Transverse colon (tissue), 4 donors: Measurements from ENCODE around the gene VENTX.

Experiments used
- POLR2AphosphoS5 ChIP-seq, 3 donors: sonication (generic); formaldehyde crosslinking; IDR thresholded peaks; one replicate each; pipeline ENCODE4 v1.6.1; 2016; ENCODE audit warnings: antibody characterized with exemption in 3 of 3
- TF ChIP-seq, protein P1 (sequence below), 5 experiments: fragments of 200-600 bp in 3 of 5; fragments of 450-650 bp in 2 of 5; sonication (generic) in 3 of 5; IDR thresholded peaks; 1 replicate in 2 of 5; 2 replicates in 3 of 5; pipeline ENCODE4 v1.5.1; 2016 to 2017; ENCODE audit warnings: antibody characterized with exemption in 5 of 5, inconsistent platforms in 3 of 5, mild to moderate bottlenecking in 2 of 5, moderate library complexity in 1 of 5

DNA sequence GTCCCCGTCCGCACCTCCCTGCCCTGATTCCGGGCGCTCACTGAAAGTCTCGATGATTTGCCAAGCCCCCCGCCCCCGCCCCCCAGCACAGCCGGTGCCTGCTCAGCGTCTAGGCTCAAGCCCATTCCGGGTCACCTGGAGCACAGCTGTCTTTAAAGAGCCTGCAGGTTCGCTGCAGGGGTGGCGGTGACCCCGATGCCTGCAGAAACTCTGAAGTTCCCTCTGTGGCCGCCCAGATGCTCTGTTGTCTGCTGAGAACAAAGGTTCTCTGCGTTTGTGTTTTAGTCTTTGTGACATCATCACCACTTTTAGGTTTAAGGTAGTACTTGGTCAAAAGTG, 780 bp downstream of the VENTX start:
- TF ChIP-seq, protein P1, sequence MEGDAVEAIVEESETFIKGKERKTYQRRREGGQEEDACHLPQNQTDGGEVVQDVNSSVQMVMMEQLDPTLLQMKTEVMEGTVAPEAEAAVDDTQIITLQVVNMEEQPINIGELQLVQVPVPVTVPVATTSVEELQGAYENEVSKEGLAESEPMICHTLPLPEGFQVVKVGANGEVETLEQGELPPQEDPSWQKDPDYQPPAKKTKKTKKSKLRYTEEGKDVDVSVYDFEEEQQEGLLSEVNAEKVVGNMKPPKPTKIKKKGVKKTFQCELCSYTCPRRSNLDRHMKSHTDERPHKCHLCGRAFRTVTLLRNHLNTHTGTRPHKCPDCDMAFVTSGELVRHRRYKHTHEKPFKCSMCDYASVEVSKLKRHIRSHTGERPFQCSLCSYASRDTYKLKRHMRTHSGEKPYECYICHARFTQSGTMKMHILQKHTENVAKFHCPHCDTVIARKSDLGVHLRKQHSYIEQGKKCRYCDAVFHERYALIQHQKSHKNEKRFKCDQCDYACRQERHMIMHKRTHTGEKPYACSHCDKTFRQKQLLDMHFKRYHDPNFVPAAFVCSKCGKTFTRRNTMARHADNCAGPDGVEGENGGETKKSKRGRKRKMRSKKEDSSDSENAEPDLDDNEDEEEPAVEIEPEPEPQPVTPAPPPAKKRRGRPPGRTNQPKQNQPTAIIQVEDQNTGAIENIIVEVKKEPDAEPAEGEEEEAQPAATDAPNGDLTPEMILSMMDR (IDR thresholded peaks at IDR 0.05): no peak
- TF ChIP-seq POLR2AphosphoS5 (IDR thresholded peaks at IDR 0.05): no peak
